Measurements from ENCODE around the gene AMBP.

AMBP gene

DNA sequence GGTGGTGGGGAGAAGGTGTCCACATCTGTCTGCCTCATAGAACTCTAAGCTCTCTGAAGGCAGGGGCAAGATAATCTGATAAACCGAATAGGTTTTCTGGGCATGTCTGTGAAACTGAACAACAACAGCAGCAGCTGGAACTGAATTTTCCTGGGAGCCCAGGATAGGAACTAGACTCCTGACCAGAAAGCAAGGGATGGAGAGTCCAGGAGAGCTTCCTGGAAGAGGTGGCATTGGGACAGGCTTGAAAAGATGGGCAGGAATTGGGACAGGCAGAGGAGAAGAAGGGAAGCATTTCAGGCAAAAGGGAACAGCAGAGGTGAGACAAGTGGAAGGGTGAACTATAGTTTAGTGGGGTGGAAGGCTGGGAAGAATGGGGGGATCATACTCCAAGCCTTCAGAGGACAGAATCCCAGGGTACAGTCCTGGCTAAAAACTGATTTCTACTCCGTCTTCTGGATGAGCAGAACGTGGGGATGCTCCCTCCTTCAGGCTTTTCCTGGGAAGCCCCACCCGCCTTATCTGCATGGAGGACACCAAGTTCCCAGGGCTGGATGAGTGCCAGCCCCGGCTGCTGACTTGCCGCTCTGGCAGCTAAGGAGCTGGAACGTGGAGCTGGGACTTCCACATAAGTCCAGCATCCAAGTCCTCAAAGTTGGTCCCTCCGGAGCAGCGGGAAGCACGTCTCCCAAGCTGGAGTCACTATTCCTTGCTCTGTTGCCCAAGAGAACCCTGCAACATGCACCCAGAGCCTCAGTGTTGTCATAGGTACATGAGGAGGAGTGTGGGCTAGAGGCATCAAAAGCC, 34.9 kb upstream of the AMBP start:
- DNase-seq (ENCODE audit: low read depth), result no peak

DNA sequence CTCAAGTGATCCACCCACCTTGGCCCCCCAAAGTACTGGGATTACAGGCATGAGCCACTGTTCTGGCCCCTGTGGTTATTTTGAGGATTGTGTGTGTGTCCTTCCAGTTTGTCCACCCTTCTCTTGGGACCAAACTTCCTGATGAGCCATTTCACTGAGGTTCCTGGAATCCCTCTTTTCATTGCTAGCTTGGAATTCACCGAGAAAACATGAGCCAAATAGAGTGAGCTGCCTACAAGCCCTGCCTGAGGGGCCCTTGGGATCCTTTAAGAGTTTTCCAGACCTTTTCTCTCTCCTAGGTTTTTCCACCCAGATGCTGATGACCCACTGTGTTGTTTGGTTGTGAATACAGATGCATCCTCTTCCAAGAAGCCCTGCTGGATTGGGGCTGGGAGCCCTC, 34.2 kb upstream of the AMBP start:
- DNase-seq (ENCODE audit: low read depth), result no peak

DNA sequence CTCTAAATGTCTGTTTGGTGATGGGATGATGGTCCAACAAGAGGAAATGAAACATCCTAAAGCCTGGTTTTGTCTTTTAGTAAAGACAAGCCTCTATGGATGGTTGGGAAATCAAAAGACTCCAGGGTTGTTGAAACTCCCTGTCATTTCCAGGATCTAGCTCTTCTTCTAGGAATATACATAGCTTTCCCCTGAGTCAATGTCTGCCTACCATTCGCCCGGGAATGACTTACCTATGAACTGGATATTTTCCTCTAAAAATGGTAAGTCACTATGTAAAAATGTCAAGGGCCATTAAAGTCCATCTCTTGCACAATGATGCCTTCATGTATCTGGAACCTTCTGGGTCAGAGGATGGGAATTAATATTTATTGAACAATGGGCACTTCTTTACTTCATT, 32.1 kb upstream of the AMBP start:
- DNase-seq (ENCODE audit: low read depth), result no peak

DNA sequence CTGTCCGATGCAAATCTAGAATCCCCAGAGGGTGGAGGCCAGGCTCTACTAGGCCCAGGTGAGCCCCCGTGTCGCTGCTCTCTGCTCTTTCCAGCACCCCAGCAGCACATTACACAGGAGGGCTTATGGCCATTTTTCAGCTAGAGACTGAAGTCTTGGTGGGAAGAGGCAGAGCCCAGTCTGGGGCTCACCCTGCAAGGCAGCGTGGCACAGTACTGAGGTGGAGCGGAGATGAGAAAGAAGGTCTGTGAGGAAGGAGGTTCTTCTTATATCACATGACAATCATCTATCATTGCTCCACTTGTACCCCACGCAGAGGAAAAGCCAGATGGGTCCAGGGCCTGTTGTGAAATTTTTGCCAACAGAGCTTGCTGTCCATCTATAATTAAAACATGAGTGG, 31.0 kb upstream of the AMBP start:
- DNase-seq (ENCODE audit: low read depth), result no peak

DNA sequence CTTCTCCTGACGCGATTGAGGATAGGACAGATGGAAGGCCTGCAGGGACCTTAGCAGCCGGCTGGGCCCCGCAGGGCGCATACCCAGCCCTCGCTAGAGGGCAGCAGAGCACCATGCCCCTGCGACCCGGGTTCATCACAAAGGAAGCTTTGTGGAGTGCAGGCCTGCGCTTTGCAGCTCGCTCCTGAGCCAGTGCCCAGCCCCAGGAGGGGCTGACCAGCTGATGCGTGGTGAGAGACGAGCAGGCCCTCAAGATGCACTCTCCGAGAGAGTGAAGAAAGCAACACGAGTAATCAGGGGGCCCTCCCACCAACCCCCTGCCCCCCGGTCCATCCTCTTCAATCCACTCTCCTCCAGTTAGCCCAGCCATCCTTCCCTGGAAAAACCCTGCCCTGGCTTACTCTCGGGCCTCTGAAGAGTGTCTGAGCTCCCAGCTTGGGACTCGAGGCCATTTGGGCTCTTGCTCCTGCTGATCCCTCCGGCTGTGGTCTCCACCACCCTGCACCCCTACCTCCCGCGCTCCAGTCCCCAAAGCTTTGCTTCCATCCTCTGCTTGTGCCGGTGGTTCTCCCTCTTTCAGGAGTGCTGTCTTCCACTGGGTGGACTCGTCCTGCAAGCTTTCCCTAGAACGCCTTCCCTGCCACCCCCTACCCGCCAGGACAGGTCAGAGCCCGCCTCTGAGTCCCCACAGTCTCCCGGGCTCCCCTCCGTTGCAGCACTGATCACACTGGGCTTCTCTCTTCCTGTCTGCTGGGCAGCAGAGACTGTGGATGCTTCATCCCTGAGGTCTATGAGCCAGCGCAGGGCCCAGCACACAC, 30.1 kb upstream of the AMBP start:
- peak; percentile 19 for DNase-seq (ENCODE audit: low read depth)

DNA sequence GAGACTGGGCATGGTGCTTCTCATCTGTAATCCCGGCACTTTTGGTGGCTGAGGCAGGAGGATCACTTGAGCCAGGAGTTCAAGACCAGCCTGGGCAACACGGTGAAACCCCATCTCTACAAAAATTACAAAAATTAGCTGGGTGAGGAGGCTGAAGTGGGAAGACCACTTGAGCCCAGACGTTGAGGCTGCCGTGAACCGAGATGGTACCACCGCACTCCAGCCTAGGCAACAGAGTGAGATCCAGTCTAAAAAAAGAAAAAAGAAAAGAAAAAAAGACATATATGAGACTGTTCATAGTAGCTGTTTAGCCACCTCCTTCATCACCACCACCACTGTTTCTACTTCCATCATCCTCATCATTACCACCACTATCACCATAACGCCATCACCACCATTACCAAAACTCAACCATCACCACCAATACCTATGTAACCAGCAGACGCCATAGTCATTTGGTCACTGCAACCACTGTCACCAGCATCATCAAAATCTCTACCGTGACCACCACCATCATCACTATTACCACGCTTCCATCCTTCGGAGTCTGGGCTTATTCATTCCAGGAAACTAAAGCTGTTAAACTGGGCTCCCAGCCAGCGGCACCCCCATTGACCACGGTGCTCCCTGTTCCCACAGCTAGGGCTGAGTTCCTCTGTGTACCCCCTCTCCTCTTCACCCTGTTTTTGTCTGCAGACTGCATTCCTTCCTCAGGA, 29.3 kb upstream of the AMBP start:
- no peak for DNase-seq (ENCODE audit: low read depth)

DNA sequence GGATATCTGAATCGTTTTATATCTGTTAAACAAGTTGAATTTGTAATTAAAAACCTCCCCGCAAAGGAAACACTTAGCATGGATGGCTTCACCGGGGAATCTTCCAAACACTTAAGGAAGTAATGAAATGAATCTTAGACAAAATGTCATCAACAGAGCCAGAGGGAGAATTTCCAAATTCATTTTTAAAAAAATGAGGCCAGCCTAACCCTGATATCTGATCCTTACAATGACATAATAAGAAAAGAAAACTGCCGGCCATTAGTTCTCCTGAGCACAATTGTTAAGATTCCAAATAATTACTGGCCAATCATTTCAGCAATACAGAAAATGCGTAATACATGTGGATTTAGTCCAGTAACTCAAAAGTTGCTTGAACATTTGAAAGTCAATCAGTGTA, 27.1 kb upstream of the AMBP start:
- no peak for DNase-seq (ENCODE audit: low read depth)

DNA sequence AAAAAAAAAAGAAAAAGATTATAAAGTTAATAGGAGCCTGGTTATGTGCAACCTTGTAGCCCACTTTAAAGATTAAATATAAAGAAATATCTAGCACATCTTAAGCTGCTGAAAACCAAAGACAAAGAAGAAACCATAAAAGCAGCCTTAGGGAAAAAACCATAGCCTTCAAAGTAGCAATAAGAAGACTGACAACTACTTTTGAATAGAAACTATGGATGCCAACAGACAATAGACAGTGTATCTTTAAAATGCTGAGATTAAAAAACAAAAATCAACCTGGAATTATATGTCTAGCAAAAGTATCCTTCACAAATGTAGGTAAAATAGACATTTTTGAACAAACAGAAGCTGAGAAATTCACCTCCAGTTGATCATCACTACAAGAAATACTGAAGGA, 24.4 kb upstream of the AMBP start:
- no peak for DNase-seq (ENCODE audit: low read depth)

DNA sequence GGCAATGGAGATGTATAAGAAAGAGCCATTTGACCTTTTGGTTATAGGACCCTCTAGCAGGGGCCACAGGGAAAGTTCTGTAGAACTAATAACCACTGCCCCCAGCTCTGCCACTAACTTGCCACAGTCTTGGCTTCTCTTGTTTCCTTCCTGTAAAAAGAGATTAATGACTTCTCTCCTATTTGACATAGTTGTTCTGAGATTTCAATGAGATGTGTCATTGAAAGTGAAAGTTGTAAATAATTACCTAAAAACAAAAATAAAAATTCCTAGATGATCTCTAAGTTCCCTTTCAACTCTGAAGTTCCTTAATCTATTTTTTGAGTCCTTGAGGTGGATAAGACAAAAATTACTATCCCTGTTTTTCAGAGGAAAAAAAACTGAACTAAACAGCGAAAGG, 22.4 kb upstream of the AMBP start:
- no peak for DNase-seq (ENCODE audit: low read depth)

DNA sequence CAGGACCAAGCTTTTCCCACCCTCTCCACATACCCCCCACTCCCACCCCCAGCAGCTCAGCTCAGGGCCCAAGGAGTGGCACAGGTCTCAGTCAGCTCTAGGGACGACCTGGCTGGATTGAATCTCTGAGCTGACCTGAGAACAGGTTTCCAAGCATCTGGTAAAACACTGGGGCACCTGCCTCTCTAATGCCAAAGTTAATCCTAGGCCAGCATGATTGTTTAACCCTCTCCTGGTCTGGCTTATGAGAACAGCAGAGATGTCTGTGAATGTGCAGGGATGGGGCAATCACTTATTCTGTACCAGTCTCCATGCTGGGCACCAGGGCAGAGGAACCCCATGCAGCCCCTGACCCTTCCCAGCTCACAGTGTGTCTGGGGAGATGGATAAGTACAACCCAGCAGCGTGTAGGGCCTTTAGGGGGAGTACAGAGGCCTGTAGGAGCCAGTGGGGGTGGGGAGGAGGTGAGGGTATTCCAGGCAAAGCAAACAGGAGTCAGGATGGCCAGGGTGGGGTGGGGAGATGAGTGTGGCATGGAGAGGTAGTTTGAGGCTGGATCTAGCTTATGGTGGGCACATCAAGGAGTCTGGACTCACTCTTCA, 21.7 kb upstream of the AMBP start:
- DNase-seq (ENCODE audit: low read depth), result no peak

DNA sequence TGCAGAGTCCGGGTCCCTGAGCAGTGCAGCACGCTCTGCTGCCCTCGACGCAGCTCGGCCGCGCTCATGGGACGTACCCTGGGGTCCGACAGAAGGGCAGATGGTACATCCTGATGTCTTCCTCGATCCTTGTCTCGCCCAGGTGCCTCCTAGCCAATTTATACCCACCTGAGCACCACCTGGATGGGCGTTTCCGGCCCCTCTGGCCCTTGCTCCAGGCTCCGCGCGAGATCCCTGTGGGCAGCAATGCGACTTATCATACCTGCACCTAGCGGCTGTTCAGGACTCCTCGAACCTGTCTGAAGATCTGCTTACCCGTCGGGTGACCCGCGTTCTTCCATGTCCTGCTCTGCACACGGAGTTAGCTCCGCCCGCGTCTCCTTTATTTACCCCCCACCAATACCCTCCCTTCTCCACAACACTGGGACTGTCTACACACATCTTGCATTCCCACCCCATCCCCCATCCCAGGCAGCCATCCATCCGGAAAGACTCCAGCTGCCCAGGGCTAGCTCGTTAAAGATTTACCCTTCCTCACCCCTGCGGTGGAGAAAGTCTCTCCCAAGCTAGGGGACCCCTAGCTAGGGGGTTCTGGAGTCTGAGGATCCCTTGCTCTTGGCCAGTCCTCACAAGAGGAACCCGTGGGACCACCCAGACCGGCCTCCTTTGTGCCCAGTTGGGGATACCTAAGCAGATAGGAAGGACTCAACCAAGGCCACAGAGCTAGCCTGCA, 21.0 kb upstream of the AMBP start, which contains the start of gene KIF12:
Gene KIF12 (minus strand): TSS at position 357 of the 733 bp plus-strand sequence. CDS start 16 bp downstream, at position 341.
- DNase-seq (ENCODE audit: low read depth), result no peak

DNA sequence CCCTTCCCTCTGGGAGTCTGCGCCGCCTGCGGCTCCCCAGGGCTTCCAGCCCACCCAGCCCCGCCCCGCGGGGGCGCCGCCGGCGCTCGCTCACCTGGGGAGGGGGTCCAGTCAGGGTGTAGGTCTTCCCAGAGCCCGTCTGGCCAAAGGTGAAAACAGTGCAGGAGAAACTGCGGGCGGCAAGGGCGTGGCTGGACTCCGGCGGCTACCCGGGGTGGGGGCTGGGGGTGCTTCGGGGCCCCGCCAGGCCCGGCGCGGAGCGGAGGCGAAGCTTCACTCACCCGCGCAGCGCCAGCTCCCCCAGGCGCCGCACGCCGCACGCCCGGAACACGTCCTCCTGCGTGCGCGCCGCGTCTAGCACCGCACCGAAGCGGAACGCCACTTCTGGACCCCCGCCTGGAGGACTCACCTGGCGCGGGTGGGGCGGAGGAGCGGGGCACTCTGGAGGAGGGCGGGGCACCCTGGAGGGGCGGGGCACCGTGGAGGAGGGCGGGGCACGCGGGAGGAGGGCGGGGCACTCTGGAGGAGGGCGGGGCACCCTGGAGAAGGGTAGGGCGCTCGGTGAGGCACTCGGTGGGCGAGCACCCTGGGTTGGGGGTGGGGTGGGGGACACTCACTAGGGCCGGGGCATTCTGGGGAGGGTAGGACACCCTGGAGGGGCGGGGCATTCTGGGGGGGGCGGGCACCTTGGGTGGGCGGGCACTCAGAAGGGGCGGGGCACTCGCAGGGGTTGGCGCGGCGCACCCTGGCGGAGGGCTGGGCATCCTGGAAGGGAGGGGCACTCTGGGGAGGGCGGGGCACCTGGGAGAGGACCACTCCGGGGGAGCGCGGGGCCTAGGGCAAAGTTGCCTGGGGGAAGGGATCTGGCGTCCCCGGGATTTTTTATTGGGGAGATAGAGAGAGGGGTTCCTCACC, 20.2 kb upstream of the AMBP start:
- DNase-seq (ENCODE audit: low read depth), result no peak

DNA sequence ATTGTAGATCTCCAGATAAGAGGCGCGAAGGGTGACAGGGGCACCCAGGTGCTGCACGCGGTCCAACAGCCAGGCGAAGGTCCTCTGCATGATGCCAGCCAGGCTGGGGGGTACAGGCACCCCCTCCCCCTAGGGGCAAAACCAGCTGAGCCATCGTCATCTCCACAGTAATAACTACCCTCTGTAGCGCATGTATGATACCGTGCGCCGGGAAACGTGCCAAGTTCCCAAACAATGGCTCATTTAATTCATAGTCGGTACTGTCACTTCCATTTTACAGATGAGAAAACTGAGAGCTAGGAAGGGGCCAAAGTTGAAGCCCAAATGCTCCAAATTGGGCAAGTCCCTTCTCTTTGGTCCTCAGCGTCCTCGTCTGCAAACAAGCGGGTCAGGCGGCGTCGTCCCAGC, 19.5 kb upstream of the AMBP start:
- DNase-seq (ENCODE audit: low read depth), result no peak

DNA sequence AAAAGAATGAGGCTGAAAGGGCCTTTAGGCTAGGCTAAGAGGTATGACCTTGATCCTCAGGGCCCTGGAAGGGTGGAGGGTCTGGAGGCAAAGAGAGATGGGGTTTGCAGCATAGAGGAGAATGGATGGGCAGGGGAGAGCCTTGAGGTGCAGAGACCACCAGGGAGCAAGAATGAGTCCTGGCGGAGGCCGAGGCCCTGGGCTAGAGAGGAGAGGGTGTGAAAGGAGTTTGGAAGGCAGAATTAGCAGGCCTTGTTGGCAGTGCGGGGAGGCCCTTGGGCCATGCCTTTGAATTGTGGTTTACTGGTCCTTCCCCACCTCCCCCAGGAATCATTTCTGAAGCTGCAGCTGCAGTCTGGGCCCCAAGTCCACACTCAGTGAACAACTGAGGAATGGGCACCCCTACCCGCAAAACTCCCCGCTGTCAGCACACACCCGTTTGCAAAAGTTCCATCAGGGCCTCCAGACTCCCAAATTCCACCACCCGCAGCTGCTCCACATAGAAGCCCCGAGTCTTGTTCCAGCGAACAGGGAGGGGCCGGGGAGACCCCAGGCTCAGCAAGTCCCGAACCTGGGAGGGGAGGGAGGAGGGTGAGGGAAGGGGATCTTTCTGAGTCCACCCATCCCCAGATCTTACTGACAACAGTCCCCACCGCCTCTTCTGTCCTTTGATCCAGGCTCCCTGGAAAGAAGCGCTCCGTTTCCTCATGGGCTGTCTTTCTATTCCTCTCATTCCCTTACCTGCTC, 18.9 kb upstream of the AMBP start:
- no peak for DNase-seq (ENCODE audit: low read depth)

DNA sequence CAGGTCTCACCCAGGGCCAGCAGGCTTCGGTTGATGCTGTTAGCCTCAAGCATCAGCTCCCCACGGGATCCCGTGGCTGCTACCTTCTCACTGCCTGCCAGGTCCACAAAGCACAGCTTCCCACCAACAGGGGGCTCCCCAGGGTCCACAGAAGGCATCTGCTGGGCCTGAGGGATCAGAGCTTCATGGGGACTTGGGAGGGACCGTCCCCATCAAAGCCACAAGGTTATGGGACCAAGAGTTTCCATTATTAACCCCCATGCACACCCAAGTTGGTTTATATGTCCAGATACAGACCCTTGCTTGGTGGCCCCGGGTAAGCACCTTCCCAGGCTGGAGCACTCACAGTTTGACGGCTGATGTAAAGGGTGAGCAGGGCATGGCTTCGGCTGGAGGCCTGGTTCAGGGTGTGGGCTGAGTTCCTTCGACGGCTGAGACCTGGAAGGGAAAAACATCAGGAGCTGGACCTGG, 18.0 kb upstream of the AMBP start:
- no peak for DNase-seq (ENCODE audit: low read depth)

DNA sequence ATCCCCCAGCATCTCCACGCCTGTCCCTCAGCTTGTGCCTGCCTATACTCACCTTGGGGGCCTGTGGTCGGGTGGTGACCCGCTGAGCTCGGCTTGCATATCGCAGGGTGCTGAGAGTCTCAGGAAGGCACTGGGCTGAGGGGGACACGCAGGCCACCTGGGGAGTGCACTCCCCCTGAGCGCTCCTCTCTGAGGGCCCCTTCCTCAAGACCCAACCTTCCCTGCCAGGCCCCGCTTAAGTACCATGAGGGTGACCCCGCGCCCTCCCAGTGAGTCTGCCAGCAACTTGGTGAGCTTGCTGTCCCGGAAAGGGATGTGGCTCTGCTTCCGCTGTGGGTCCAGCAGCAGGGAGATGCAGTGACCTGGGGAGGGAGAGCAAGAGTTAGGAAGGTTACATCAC, 16.9 kb upstream of the AMBP start:
- DNase-seq (ENCODE audit: low read depth), result no peak

DNA sequence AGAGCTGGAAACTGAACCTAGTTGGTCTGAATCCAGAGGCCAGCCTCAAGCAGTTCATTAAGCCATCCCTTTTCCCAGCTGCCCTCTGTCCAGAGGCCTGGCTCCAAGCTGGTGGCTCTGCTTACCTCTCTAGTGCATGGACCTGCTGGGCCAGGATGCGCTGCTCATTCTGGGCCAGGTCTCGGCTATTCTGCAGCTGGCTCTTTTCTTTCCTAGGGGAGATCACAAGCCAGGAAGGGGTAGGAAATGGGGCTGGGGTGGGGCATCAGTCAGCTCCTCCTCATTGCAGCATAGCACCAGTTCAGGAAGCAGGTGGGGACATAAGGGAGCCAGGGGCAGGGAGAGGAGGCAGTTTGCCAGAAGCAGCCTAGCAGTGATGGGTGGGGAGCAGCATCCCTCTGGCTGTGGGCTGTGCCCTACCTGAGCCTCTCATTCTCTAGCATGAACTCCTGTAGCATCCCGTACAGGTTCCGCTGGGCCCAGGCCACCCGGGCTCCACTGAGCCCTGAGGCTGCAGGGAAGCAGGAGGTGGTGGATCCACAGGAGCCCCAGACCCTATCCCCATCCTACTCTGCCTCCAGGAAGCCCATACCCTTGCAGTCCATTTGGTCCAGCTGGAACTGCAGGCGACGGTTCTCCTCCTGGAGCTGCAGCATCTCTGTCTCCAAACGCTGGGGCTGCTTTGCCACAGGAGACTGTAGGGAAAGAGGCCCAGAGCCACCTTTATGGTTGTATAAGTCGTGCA, 15.8 kb upstream of the AMBP start:
- no peak for DNase-seq (ENCODE audit: low read depth)

DNA sequence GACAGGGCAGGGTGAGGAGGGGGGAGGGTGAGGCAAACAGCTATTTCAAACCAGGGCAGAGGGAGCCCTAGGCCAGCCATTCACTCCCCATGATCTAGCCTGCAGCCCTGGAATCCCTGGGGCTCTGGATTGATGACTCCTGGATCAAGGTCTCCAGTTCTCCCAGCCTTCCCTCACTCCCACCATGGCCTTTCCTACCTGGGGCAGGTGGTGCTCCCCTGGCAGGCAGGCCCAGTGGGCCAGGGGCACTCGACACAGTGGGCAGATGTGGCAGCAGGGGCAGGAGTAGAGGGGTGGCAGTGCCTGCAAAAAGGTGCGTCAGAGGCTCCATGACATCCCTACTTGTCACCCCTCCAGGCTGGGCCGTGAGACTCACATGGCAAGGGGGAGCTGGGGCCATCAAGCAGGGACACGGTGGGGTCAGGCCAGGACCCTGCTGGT, 15.0 kb upstream of the AMBP start:
- no peak for DNase-seq (ENCODE audit: low read depth)

DNA sequence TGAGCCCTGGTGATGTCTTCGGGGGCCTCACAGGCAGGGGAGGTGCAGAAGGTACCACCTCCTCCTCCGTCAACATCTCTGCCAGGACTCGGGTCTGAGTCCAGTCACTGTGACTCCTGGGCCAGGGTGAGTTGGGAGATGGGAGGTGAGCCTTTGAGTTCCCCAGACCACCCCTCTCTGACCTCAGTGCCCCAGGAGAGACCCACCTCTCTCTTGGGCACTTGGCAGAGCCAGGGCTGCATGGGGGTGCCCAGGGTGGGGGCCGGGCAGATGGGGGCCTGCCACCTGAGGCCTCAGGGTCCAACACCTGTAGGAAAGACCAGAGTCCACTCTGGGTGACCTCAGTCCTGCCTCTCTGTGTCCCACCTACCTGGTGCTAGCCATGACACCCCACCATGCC, 14.2 kb upstream of the AMBP start:
- no peak for DNase-seq (ENCODE audit: low read depth)

Measured in stimulated activated CD8-positive, alpha-beta memory T cell treated with anti-CD3 and anti-CD28 coated beads, Interleukin-15, amount 100 ng/mL, for 1 hour (primary cell).